Measurements from ENCODE around the gene STAB2. TPM values are rescaled to one million over a fixed set of nuclear protein-coding genes. Genes with fewer than 3 reads are reported as not detected.

The STAB2 gene
- total RNA-seq, 1 experiment from 2014 or later, result not detected

DNA sequence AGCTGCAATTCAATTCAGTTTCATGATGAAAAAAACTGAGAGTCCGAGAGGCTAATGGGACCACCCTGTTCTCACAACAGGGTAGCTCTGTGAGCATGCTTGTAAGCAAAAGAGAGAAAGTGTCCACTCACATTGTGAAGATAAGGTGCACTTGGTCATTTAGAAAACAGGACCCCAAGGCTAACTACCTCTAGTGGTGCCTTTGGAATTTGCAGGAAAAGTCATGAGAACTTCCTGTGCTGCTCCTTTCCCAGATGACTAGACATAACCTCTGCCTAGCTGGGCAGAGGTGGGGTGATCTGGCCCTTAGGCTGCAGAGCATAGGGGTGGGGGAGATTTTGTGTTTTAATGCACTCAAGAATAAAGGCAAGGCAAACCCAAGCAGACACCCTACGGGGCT is 118.9 kb downstream of the STAB2 start:
- in situ Hi-C loops (cut with HindIII; ENCODE audit: low pct_unique_long_range_greater_than_20kb, low sequenced_read_pairs), result no loop called here
- DNase-seq (ENCODE audit: low read depth), result no peak

DNA sequence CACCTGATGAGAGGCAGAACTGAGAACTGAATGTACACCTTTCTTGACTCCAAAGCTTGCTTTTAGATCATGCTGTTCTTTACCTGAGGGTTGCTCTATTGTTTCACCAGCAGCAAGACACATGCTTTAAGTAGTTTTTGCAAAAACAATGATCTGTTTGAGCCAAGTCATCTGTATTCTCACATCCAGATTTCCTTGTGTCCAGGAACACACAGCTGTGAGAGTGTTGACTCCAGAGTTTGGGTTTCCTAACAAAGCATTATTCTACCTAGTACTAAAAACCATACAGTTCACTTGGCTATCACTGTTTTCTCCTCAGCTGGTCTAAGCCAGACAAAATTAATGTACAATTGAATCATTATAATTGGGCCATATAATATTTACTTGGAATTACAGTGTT is 120.4 kb downstream of the STAB2 start:
- in situ Hi-C loops (cut with HindIII; ENCODE audit: low pct_unique_long_range_greater_than_20kb, low sequenced_read_pairs), result no loop called here
- no peak for DNase-seq (ENCODE audit: low read depth)

DNA sequence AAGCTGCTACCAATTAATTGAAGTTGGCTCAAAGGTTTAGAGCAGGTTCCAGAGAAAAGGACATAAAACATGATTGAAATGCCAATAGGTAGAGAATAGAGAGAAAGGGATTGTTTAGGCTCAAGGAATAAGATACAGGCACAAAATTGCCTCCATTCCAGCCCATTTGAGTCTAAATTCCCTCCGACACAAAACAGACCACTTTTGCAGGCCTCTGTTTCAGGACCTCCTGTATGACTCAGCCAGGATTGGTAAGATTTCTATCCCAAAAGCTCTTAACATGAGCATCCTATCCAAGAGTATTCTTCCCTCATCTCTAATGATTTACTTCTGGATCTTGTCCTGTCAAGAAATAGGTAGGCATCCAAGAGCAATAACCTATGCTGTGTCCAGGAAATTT is 123.5 kb downstream of the STAB2 start:
- in situ Hi-C loops (cut with HindIII; ENCODE audit: low pct_unique_long_range_greater_than_20kb, low sequenced_read_pairs), result no loop called here
- DNase-seq (ENCODE audit: low read depth), result no peak

DNA sequence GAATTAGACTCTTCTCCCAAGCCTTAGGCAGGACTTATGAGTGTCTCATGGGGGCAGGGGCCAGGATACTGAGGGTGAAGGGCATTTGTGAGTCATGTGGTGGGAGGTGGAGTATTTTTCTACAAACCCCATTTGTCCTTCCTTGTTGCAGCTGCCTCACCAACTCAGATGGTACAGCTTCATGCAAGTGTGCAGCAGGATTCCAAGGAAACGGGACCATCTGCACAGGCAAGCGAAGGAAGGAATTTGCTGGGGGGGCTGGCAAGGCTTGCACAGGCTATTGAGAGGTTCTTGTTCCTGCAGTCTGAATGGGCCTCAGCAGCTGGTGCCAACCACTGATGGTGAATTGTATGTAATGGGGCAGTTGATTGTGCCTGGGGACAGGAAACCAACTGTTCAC is 125.1 kb downstream of the STAB2 start:
- no peak for DNase-seq (ENCODE audit: low read depth)
- in situ Hi-C loops (cut with HindIII; ENCODE audit: low pct_unique_long_range_greater_than_20kb, low sequenced_read_pairs), result no loop called here

DNA sequence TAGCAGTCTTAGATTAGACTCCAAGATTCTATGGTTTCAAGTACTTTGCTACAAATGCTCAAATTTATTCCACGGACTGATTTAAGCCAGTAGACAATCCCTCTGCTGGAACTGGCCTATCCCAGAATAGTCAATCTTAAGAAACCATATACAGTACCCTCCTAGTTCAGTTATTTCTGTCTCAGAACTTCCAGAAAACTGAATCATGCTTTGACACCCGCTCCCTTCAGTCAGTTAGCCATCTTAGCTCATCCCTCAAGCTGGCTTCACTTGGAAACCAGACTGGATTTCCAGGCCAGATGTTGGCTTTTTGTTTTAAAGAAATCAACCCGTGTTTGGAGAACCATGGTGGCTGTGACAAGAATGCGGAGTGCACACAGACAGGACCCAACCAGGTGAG is 128.4 kb downstream of the STAB2 start:
- no peak for DNase-seq (ENCODE audit: low read depth)
- in situ Hi-C loops (cut with HindIII; ENCODE audit: low pct_unique_long_range_greater_than_20kb, low sequenced_read_pairs), result no loop called here

DNA sequence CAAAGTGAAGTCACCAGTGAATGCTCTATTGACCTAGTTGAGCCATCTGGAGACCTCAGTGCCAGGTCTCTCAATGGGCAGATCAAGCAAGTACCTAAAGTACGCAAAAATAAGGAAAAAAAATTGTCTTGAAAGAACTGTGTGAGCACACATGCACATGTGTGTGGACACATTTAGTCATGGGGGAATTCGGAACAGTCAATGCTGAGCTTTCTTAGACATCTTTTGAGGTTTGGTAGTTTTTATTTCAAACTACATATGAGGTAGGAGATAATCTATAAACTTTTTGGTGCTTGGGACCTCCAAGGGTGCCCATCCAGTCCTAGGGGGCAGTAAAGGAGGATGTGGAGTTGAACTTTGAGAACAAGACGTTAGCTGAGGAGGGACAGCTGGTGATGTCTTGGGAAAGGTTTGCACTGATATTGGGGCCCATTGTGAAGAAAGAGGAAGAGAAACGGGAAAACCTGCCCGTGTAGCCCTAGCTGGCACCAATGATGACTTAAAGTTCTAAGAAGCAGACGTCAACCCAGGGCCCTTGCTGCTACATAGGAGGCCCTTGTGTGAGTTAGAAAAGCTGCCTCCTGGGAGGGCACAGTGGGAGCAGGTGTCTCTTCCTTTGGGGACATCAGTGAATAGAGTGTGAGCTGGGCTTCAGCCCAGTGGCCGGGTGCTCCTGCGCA is 129.6 kb downstream of the STAB2 start:
- in situ Hi-C loops (cut with HindIII; ENCODE audit: low pct_unique_long_range_greater_than_20kb, low sequenced_read_pairs), result no loop called here
- no peak for DNase-seq (ENCODE audit: low read depth)

DNA sequence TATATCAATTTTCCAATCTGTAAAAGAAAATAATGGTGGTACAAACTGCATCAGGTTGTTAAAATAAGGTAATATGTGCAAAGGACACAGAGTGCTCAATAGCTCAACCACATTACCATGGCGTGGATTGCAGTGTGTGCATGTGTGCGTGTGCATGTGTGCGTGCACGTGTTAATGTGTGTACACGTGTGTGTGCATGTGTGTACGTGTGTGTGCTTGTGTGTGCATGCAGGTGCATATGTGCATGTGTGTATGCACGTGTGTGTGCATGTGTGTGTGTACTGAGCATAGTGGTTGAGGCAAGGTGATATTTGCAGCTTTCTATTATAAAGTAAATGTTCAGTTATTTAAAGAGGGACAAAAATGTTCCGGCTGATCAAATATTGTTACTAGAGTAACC is 138.3 kb downstream of the STAB2 start:
- in situ Hi-C loops (cut with HindIII; ENCODE audit: low pct_unique_long_range_greater_than_20kb, low sequenced_read_pairs), result no loop called here
- DNase-seq (ENCODE audit: low read depth), result no peak

DNA sequence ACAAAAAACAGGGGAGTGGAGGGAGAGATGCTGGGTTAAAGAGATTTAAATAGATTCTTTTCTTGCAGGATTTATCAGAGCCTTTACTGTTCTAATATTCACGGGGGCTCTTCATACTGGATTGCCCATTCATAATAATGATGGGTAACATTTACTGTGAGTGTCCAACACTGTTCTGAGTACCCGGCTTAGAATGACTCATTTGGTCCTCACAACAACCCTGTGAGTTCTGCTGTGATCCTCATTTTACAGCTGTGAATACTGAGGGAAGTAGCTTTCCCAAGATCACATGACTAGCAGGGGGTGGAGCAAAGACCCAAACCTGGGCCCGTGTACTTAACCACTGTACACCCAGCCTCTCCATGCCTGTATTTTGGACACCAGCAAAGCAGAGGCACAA is 140.6 kb downstream of the STAB2 start:
- DNase-seq (ENCODE audit: low read depth), result no peak
- in situ Hi-C loops (cut with HindIII; ENCODE audit: low pct_unique_long_range_greater_than_20kb, low sequenced_read_pairs), result no loop called here

DNA sequence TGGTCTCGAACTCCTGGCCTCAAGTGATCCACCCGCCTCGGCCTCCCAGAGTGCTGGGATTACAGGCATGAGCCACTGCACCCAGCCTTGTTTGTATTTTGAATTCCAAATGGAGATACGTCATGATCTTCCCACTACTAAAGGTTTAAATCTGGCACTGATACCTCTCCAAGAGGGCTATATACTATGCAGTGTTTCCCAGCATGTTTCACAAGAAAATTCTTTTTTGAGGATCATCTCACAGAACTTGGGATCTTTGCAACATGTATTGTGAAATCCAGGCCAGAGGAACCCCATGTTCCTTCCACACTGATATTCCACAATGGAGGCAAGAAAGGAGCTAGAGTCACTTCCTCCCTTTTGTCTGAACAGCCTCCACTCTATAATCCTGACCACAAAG is 141.2 kb downstream of the STAB2 start:
- no peak for DNase-seq (ENCODE audit: low read depth)
- in situ Hi-C loops (cut with HindIII; ENCODE audit: low pct_unique_long_range_greater_than_20kb, low sequenced_read_pairs), result no loop called here

DNA sequence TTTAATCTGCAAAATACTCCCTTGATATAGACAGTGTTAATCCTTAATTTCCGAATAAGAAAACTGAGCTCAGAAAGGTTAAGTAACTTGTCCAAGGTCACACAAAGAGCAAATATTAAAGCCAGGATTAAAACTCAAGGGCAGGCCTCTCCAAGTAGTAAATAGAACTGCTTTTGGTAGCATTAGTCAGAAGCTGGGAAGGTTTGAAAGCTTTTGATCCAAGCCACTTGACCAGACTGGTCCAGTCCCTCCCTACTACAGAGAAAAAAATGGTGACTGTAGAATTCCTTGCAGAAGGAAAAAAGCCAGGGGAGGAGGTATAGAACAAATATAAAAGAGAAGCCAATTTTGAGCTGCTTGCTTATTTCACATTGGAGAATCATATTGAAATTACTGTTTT is 142.4 kb downstream of the STAB2 start:
- DNase-seq (ENCODE audit: low read depth), result no peak
- in situ Hi-C loops (cut with HindIII; ENCODE audit: low pct_unique_long_range_greater_than_20kb, low sequenced_read_pairs), result no loop called here

DNA sequence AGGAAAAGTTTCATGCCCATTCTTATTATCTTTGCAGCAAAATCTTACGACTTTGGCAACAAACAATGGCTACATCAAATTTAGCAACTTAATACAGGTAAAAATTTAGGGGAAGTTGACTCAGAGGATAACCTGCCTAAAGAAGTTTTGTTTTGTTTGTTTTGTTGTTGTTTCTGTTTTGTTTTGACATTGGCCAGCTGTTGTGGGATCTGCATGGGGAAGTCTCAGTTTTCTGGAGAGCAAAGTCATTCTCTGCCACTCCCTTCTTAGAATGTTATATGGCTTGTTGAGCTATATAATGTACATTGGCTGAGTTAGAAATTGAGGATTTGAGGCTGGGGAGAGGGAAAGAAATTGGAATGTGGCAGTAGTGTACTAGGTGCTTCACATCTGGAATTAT is 144.5 kb downstream of the STAB2 start:
- DNase-seq (ENCODE audit: low read depth), result no peak
- in situ Hi-C loops (cut with HindIII; ENCODE audit: low pct_unique_long_range_greater_than_20kb, low sequenced_read_pairs), result no loop called here

DNA sequence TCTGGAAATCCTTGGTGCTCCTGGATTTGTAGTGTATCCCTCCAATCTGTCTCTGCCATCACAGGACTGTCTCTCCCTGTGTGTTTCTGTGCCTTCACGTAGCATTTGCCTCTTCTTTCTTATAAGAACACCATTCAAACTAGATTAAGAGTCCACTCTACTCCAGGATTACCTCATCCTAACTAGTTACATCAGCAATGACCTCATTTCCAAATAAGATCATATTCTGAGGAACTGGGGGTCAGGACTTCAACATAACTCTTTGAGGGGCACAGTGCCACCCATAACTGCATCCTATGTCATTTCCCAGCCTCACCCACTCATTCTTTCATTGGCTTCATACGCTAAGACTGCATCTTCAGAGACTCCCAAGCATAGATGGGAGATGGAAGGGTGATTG is 147.8 kb downstream of the STAB2 start:
- DNase-seq (ENCODE audit: low read depth), result no peak
- in situ Hi-C loops (cut with HindIII; ENCODE audit: low pct_unique_long_range_greater_than_20kb, low sequenced_read_pairs), result no loop called here

DNA sequence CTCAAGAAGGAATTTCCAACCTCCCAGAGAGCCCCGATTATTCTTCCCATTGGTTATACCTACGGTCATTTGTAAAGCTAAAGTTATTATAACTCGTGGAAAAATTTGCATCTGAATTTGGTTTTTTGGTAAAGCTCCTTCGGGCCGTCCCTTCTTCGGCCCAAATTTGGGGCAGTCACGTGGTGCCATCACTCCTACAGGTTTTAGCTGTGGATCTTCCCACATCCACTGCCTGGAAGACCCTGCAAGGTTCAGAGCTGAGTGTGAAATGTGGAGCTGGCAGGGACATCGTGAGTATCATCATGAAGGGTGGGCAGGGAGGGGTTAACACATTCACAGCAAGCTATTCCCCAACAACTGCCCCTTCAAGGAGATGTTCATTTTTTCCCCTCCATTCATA is 148.2 kb downstream of the STAB2 start:
- in situ Hi-C loops (cut with HindIII; ENCODE audit: low pct_unique_long_range_greater_than_20kb, low sequenced_read_pairs), result no loop called here

DNA sequence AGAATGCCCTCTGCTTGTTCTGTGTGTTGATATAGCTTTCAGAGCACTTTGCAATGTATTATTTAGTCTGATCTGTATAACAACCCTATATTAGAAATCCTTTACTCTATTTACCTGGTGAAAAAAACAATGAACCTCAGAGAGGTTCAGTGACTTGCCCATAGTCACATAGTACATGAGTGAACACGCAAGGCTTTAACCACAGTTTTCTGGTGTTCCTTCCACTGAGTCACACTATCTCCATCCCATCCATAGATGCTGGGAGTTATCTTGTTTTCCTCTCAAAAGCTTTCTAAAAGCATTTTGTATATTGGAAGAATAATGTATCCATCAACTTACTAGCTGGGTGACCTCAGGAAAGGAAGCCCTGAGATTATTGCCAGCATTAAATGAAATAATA is 149.5 kb downstream of the STAB2 start:
- DNase-seq (ENCODE audit: low read depth), result no peak
- in situ Hi-C loops (cut with HindIII; ENCODE audit: low pct_unique_long_range_greater_than_20kb, low sequenced_read_pairs), result no loop called here

More for the DNA sequence above, 148.2 kb downstream of the STAB2 start:
- no peak for DNase-seq (ENCODE audit: low read depth)

DNA sequence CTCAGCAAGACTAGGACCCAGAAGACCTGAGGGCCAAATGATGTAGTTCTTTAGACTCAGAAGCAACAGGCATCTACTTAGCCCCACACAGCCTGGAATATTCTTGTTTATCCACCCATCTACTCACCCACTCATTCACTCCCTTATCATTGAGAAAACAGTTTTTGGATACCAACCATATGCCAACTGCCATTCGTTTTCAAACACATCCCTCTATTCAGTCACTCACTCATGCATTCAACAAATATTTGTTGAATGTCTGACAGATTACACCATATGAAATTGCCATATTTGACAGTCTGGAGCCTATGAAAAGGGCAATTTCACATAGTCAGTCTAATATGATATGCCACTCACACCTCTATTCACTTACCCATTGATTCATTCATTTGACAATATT is 150.8 kb downstream of the STAB2 start:
- no peak for DNase-seq (ENCODE audit: low read depth)
- in situ Hi-C loops (cut with HindIII; ENCODE audit: low pct_unique_long_range_greater_than_20kb, low sequenced_read_pairs), result no loop called here

DNA sequence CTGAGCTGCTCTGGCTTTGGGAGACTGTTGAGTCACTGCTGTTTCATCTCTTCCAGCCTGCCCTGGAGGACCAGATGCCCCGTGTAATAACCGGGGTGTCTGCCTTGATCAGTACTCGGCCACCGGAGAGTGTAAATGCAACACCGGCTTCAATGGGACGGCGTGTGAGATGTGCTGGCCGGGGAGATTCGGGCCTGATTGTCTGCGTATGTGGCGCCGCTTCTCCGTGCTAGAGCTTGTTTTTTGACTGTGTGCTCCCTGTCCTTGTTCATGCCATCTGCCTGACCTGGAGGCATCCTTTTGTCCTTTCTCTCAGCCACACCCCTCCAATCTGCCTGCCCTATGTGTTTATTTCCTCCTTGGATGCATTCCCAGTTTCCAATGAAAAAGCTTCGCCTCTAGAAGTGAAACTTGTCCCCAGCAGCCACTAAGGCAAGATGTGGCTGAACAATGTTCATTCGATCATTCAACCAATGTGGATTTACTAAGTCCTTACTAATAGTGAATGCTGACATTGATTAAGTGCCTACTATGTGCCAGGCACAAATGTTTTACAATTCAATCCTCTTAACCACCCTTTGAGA is 155.4 kb downstream of the STAB2 start:
- no peak for DNase-seq (ENCODE audit: low read depth)
- in situ Hi-C loops (cut with HindIII; ENCODE audit: low pct_unique_long_range_greater_than_20kb, low sequenced_read_pairs), result no loop called here

DNA sequence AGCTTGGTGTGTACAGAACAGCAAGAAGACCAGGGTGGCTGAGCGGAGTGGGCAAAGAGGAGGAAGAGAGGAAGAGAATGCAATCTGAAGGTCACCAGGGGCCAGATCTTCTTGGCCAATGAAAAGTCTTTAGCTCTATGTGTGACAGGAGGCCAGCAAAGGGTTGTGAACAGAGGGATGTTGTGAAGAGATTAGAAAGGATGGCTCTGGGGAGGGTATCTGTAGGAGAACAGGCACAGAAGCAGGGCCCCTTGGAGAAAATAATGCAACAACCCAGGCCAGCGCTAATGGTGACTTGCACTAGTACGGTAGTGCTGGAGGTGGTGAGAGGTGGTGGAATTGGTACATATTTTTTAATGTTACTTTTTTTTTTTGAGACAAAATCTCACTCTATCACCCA is 156.7 kb downstream of the STAB2 start:
- in situ Hi-C loops (cut with HindIII; ENCODE audit: low pct_unique_long_range_greater_than_20kb, low sequenced_read_pairs), result no loop called here
- no peak for DNase-seq (ENCODE audit: low read depth)

DNA sequence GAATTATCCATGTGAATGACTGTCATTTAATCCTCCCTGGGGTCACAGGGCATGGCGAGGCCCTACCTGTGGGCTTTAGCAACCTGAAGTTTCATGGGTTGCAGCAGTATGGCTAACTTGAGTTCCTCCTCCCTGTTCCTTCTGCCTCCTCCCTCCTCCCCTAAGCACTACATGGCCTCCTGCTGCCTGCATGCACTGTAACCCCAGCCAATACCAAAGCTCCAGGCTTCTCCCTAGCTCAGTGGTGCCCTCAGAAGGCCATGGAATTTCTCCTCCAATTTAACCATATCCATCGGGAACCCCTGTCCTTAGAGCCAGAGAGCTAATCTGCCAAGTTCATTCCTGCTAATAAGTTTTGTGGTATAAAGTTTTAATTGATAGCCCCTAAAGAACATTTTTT is 158.9 kb downstream of the STAB2 start:
- in situ Hi-C loops (cut with HindIII; ENCODE audit: low pct_unique_long_range_greater_than_20kb, low sequenced_read_pairs), result no loop called here
- DNase-seq (ENCODE audit: low read depth), result no peak

DNA sequence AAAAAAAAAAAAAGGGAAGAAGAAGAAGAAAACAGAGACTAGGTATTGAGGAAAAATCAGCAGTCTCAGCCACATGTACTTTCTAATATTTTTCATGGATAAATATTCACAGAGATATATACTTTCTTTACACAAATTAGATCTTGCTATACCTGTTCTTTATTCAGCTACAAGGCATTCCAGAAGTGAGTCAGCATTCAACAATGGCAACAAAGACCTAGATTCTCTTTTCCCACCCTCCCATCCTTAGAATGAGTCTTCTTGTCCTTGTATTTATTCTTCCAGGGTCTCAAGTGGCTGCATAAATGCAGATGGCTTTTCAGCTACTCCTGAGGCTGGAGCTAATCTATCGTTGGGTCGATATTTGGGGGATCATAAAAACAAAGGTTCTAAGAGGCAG is 160.9 kb downstream of the STAB2 start:
- DNase-seq (ENCODE audit: low read depth), result no peak
- in situ Hi-C loops (cut with HindIII; ENCODE audit: low pct_unique_long_range_greater_than_20kb, low sequenced_read_pairs), result no loop called here

DNA sequence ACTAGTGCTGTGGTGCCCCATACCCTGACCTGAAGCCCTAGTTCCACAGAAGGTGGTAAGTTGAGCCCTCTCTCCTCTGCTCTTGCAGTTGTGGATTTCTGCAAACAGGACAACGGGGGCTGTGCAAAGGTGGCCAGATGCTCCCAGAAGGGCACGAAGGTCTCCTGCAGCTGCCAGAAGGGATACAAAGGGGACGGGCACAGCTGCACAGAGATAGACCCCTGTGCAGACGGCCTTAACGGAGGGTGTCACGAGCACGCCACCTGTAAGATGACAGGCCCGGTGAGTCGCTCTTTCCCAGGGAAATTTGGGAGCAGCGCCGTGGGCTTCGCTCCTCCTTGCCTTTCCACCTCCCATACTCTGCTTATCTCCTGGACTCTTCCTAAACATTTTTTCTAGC is 161.8 kb downstream of the STAB2 start:
- DNase-seq (ENCODE audit: low read depth), result no peak
- in situ Hi-C loops (cut with HindIII; ENCODE audit: low pct_unique_long_range_greater_than_20kb, low sequenced_read_pairs), result no loop called here

Data from Caki2 (cell line).